ENCODE measurements around the gene SEMA3C. TPM values are rescaled to one million over a fixed set of nuclear protein-coding genes. Genes with fewer than 3 reads are reported as not detected.

Gene SEMA3C
- total RNA-seq, 2 donors from 2014 or later = 3.0 to 3.4 TPM

- Histone ChIP-seq H3K27ac (no peak overlapping the region), H3K36me3 (replicated peaks in 1 of 2; ENCODE audit: insufficient read depth in 1 of 2, low read depth in 2 of 2) (no peaks in the 10 kb centered on the region), H3K4me3 (no peak overlapping the region), H3K4me1 (no peaks in the 10 kb centered on the region), H3K27me3 (no peaks in the 10 kb centered on the region), H3K9me3 (no peaks in the 10 kb centered on the region)
- 81 to 82% methylated on average over 2 of the region's 2 CpGs for WGBS, 2 donors
- intact Hi-C loops (cut with DNase I) = no loop called here
- no peak for TF ChIP-seq POLR2A (IDR thresholded peaks at IDR 0.05)
- no peak for TF ChIP-seq CTCF (IDR thresholded peaks at IDR 0.05)
- no peak for ATAC-seq
- no peak for DNase-seq
Observed at GRCh38 chr7:80770675-80771081, 148.2 kb downstream of the SEMA3C start.

- Histone ChIP-seq H3K4me3 (no peak overlapping the region), H3K27me3 (no peaks in the 10 kb centered on the region), H3K4me1 (no peaks in the 10 kb centered on the region), H3K9me3 (no peaks in the 10 kb centered on the region), H3K36me3 (replicated peaks in 1 of 2; ENCODE audit: insufficient read depth in 1 of 2, low read depth in 2 of 2) (no peaks in the 10 kb centered on the region), H3K27ac (no peak overlapping the region)
- TF ChIP-seq POLR2A (IDR thresholded peaks at IDR 0.05) (no peak), CTCF (IDR thresholded peaks at IDR 0.05) (no peak)
- WGBS, 2 donors = 63 to 67% methylated on average over 1 of the region's 1 CpG
- ATAC-seq = no peak
- intact Hi-C loops (cut with DNase I) = no loop called here
- no peak for DNase-seq
Observed at GRCh38 chr7:80770061-80770460, 148.8 kb downstream of the SEMA3C start.

DNA sequence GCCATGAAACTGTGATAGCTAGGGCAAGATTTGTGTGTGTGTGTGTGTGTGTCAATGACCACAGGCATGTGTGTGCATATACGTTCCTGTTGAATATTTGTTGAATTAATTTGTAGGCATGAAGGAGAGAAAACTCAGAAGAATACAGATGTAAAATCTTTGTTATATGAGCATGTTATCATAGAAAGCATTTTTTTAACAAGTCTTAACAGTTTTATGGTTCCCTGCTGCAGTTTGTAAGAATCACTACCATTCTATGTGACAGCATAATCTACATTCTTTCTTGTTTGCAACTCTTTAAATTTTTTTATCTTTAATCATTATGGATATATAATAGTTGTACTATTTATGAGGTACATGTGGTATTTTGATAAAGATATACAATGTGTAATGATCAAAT lies 150.1 kb downstream of the SEMA3C start:
- Histone ChIP-seq H3K27me3 (no peaks in the 10 kb centered on the region), H3K4me1 (no peaks in the 10 kb centered on the region), H3K4me3 (no peak overlapping the region), H3K9me3 (no peaks in the 10 kb centered on the region), H3K36me3 (replicated peaks in 1 of 2; ENCODE audit: insufficient read depth in 1 of 2, low read depth in 2 of 2) (no peaks in the 10 kb centered on the region), H3K27ac (no peak overlapping the region)
- intact Hi-C loops (cut with DNase I) = no loop called here
- WGBS, 2 donors = 81 to 87% methylated on average over 1 of the region's 1 CpG
- no peak for TF ChIP-seq POLR2A (IDR thresholded peaks at IDR 0.05)
- TF ChIP-seq CTCF (IDR thresholded peaks at IDR 0.05) = no peak
- DNase-seq = no peak
- no peak for ATAC-seq

- 28 to 39% methylated on average over 1 of the region's 1 CpG for WGBS, 2 donors
- H3K36me3 ChIP-seq (replicated peaks in 1 of 2; ENCODE audit: insufficient read depth in 1 of 2, low read depth in 2 of 2) = no peaks in the 10 kb centered on the region
- intact Hi-C loops (cut with DNase I) = no loop called here
- no peak for ATAC-seq
- H3K27me3 ChIP-seq = no peaks in the 10 kb centered on the region
- H3K27ac ChIP-seq = no peak overlapping the region
- H3K4me1 ChIP-seq = no peaks in the 10 kb centered on the region
- H3K4me3 ChIP-seq = no peak overlapping the region
- TF ChIP-seq POLR2A (IDR thresholded peaks at IDR 0.05) = no peak
- no peak for TF ChIP-seq CTCF (IDR thresholded peaks at IDR 0.05)
- no peak for DNase-seq
- H3K9me3 ChIP-seq = no peaks in the 10 kb centered on the region
Observed at GRCh38 chr7:80767654-80768053, 151.2 kb downstream of the SEMA3C start.

GRCh38 chr7:80766724-80767123 lies 152.1 kb downstream of the SEMA3C start:
- intact Hi-C loops (cut with DNase I) = no loop called here
- ATAC-seq (no peak), DNase-seq (no peak)
- Histone ChIP-seq H3K36me3 (replicated peaks in 1 of 2; ENCODE audit: insufficient read depth in 1 of 2, low read depth in 2 of 2) (no peaks in the 10 kb centered on the region), H3K27ac (no peak overlapping the region), H3K9me3 (no peaks in the 10 kb centered on the region), H3K4me1 (no peaks in the 10 kb centered on the region), H3K27me3 (no peaks in the 10 kb centered on the region), H3K4me3 (no peak overlapping the region)
- TF ChIP-seq POLR2A (IDR thresholded peaks at IDR 0.05) = no peak
- no peak for TF ChIP-seq CTCF (IDR thresholded peaks at IDR 0.05)
- WGBS, 2 donors = 66 to 89% methylated on average over 5 of the region's 5 CpGs
